PFSK-1 (cell line): Measurements from ENCODE around the gene HOXB1.

ENCODE experiments used
- REST ChIP-seq, 2 experiments: IDR thresholded peaks; 2 replicates each; pipeline versions ENCODE4 v1.6.1 to v1.8.0; 2011 to 2012; ENCODE audit warnings: low read depth in 2 of 2, low read length in 2 of 2, control low read depth in 1 of 2, inconsistent platforms in 1 of 2, mild to moderate bottlenecking in 1 of 2, moderate library complexity in 1 of 2; ENCODE audit not compliant: insufficient read depth in 1 of 2
- SIN3A ChIP-seq: IDR thresholded peaks from 2 replicates; pipeline ENCODE4 v1.6.1; 2012; ENCODE audit warnings: mild to moderate bottlenecking, low read length, moderate library complexity, borderline replicate concordance; ENCODE audit not compliant: insufficient read depth

- no peak for TF ChIP-seq REST (IDR thresholded peaks at IDR 0.05; ENCODE audit: insufficient read depth in 1 of 2, low read depth in 2 of 2, low read length in 2 of 2)
- TF ChIP-seq SIN3A, result no peak
Observed at GRCh38 chr17:48558057-48558830, 27.4 kb upstream of the HOXB1 start.
